SK-MEL-5 (cell line): ENCODE measurements around the gene NFU1. TPM values are rescaled to one million over a fixed set of nuclear protein-coding genes. Genes with fewer than 3 reads are reported as not detected.
"Not testable (repeated sequence)": the region's sequence is repeated elsewhere in the genome, so short reads cannot be mapped to it uniquely, and the experiment has no call there.

ENCODE experiments used
- DNase-seq: peaks from one replicate; pipeline ENCODE4 v3.0.0-alpha.2; 2016; ENCODE audit warnings: low read depth, low spot score
- in situ Hi-C: cut with HindIII; loops from 2 replicates; pipeline ENCODE4 v1.10.0; 2016; ENCODE audit warnings: low sequenced_read_pairs, high pct_unique_total_duplicates, low pct_unique_long_range_greater_than_20kb
- total RNA-seq: library from RNA; depleted of rRNA; stranded (reverse); fragments of >200 nt; shearing (Covaris generic); gene quantifications from 2 replicates; pipeline ENCODE4 v1.2.3, GENCODE V29; 2014; rRNA removed

Gene NFU1
- total RNA-seq, 1 experiment from 2014 or later, result 88.4 TPM

- in situ Hi-C loops, result no loop called here
- DNase-seq, result no peak
These were observed 60.8 kb downstream of the NFU1 start for GRCh38 chr2:69376403-69376802.

- peak; percentile 78 for DNase-seq
- in situ Hi-C loops, result no loop called here
These were observed 61.5 kb downstream of the NFU1 start for GRCh38 chr2:69375494-69376353.

GRCh38 chr2:69372767-69373166 is 64.5 kb downstream of the NFU1 start:
- in situ Hi-C loops, result no loop called here
- DNase-seq, result no peak

GRCh38 chr2:69369802-69370201 is 67.4 kb downstream of the NFU1 start:
- in situ Hi-C loops, result no loop called here
- DNase-seq, result no peak

DNA sequence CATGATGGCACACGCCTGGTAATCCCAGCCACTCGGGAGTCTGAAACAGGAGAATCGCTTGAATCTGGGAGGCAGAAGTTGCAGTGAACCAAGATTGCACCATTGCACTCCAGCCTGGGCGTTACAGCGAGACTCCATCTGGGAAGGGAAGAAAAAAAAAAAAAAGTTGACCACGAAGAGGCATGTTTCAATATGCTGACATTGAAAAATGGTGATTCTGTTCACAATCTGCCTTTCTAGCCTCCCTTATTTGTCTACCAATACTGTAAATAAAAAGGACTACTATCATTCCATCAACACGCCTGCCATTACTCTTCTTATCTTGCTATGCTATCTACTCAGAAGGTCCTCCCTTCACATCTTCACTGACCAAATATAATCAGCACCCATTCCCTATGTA is 68.6 kb downstream of the NFU1 start:
- in situ Hi-C loops, result no loop called here
- no peak for DNase-seq

- in situ Hi-C loops, result no loop called here
- DNase-seq, result no peak
These were observed 77.9 kb downstream of the NFU1 start for GRCh38 chr2:69359371-69359770.

- in situ Hi-C loops, result no loop called here
- peak; percentile 15 for DNase-seq
These were observed 78.3 kb downstream of the NFU1 start for GRCh38 chr2:69358914-69359313.

DNA sequence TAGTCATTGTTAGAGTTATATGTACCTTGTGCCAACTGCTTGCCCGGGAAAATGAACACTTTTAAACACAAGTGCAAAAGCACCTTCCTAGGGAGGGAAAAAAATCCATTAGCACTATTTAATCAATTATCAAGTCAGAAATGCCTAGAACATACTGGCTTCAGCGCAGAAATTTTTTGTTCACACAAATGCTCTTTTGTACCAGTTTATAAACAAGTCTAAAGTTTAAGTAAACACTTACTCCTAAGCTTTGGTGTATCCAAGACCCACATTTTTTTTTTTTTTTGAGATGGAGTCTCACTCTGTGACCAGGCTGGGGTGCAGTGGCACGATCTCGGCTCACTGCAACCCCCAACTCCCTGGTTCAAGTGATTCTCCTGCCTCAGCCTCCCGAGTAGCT is 80.8 kb downstream of the NFU1 start:
- in situ Hi-C loops, result no loop called here
- DNase-seq, result no peak

DNA sequence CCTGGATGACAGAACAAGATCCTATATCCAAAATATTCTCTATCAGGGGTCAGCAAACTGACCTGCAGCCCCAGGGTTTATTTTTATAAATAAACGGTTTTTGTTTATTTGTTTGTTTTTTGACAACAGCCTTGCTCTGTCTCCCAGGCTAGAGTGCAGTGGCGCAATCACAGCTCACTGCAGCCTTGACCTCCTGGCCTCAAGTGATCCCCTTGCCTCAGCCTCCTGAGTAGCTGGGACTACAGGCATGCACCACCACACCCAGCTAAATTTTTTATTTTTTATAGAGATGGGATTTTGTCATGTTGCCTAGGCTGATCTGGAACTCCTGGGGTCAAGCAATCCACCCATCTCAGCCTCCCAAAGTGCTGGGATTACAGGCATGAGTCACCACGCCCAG is 82.3 kb downstream of the NFU1 start:
- DNase-seq, in situ Hi-C loops: not testable (repeated sequence)

DNA sequence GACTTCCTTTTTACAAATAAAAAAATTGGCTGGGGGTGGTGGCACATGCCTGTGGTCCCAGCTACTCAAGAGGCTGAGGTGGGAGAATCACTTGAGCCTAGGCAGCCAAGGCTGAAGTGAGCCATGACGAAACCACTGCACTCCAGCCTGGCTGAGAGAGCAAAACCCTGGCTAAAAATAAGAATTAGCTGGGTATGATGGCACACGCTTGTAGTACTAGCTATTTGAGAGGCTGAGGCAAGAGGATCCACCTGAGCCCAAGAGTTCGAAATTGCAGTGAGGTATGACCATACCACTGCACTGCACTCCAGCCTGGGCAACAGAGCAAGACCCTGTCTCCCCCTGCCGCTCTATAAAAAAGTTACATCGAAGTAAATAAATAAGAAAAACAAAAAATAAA is 83.9 kb downstream of the NFU1 start:
- in situ Hi-C loops, result no loop called here
- DNase-seq, result no peak

DNA sequence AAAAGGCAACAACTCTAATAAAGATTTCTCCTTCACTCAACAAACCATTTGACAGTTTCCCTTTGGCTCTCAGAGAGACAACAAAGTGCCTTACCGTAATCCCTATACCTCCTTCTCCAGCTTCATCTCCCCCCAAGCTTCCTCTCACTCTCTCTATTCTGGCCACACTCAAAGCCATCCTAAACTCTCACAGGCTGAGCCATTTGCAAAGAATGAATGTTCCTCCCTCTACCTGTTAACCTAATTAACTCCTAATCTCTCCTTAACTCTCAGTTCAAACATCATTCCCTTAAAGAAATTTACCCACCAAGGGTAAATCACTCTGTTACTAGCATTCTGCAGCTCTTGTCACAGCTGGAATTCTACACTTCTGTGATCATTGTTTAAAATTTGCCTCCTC is 88.5 kb downstream of the NFU1 start:
- in situ Hi-C loops, result no loop called here
- DNase-seq, result no peak

Other genes starting within 250 kb of the NFU1 start
- gene GFPT1, start 50.2 kb downstream of the NFU1 start, total RNA-seq, result 34.8 and 38.1 TPM in 2 replicates
- 20.6 and 24.8 TPM in 2 replicates for gene AAK1, start 206.3 kb upstream of the NFU1 start, total RNA-seq